Choroid plexus epithelial cell (primary cell): ENCODE measurements around the gene TMBIM1.

Experiments used
- DNase-seq: peaks from one replicate; pipeline ENCODE4 v3.0.0-alpha.2; 2010; ENCODE audit warnings: low read depth
- H3K4me3 ChIP-seq: 2 replicates; pipeline ENCODE4 v1.5.1; 2011; ENCODE audit warnings: low read depth, mild to moderate bottlenecking, control low read depth, low read length, moderate library complexity
- CTCF ChIP-seq: conservative IDR thresholded peaks from 2 replicates; pipeline ENCODE4 v1.5.1; 2011; ENCODE audit warnings: low read depth, mild to moderate bottlenecking, control low read depth, inconsistent platforms, low read length, moderate library complexity

Gene TMBIM1

GRCh38 chr2:218290316-218291261 lies 1.7 kb downstream of the TMBIM1 start:
- no peak for DNase-seq
- no peak for TF ChIP-seq CTCF
- H3K4me3 ChIP-seq = peak overlapping the region; percentile 87

- TF ChIP-seq CTCF = no peak
- DNase-seq = peak; percentile 66
- peak overlapping the region; percentile 15 for H3K4me3 ChIP-seq
Measured at GRCh38 chr2:218289639-218290315, 2.5 kb downstream of the TMBIM1 start.

- DNase-seq = peak; percentile 98
- TF ChIP-seq CTCF = no peak
- H3K4me3 ChIP-seq = peak overlapping the region; percentile 45
Measured at GRCh38 chr2:218286570-218287459, 5.5 kb downstream of the TMBIM1 start.

GRCh38 chr2:218285604-218286003 lies 6.7 kb downstream of the TMBIM1 start:
- no peak overlapping the region for H3K4me3 ChIP-seq
- DNase-seq = no peak
- TF ChIP-seq CTCF = no peak

GRCh38 chr2:218284106-218284811 lies 8.0 kb downstream of the TMBIM1 start:
- no peak overlapping the region for H3K4me3 ChIP-seq
- no peak for TF ChIP-seq CTCF
- peak; percentile 87 for DNase-seq
